ENCODE results near the gene NINJ1. TPM values are rescaled to one million over a fixed set of nuclear protein-coding genes. Genes with fewer than 3 reads are reported as not detected.

NINJ1 gene
- total and polyA plus RNA-seq, 2 donors (not counting 3 experiments of a cell fraction or from before 2014, with no cell fraction given), result 31.5 to 57.7 TPM

GRCh38 chr9:93089024-93089423 is 45.0 kb downstream of the NINJ1 start:
- Histone ChIP-seq H3K36me3 (ENCODE audit: control insufficient read depth in 2 of 2, extremely low read depth in 1 of 2, insufficient read depth in 2 of 2, low read length in 2 of 2) (no peaks in the 10 kb centered on the region), H3K4me2 (ENCODE audit: insufficient read depth, low read length) (no peak overlapping the region), H3K27me3 (ENCODE audit: control insufficient read depth in 2 of 2, insufficient read depth in 2 of 2, low read length in 2 of 2) (no peaks in the 10 kb centered on the region), H3K9me1 (replicated peaks; ENCODE audit: control insufficient read depth, extremely low read depth, insufficient read depth, low read length) (no peaks in the 10 kb centered on the region), H3K27ac (ENCODE audit: insufficient read depth, low read depth, low read length) (no peak overlapping the region), H3K79me2 (ENCODE audit: control insufficient read depth, insufficient read depth, low read length) (no peaks in the 10 kb centered on the region), H2AFZ (ENCODE audit: low read depth, low read length) (no peak overlapping the region), H3K9ac (replicated peaks; ENCODE audit: extremely low read depth, insufficient read depth, low read length) (no peak overlapping the region), H3K4me3 (replicated peaks in 1 of 3; ENCODE audit: insufficient read depth in 1 of 3, low read depth in 1 of 3, low read length in 3 of 3) (no peak overlapping the region), H3K9me3 (replicated peaks; ENCODE audit: control insufficient read depth, insufficient read depth, low read length) (no peaks in the 10 kb centered on the region), H3K4me1 (ENCODE audit: control insufficient read depth, extremely low read depth, insufficient read depth, low read length) (no peaks in the 10 kb centered on the region), H4K20me1 (replicated peaks; ENCODE audit: control insufficient read depth, extremely low read depth, insufficient read depth, low read length) (no peaks in the 10 kb centered on the region)
- dilution Hi-C loops (cut with MboI; ENCODE audit: extremely low pct_ligation_motif_present, low sequenced_read_pairs) (no loop called here), intact Hi-C loops (cut with micrococcal nuclease) (no loop called here)
- no TSS peak for BruUV-seq (replicated peaks)
- ChIA-PET CTCF (no interaction called here), POLR2A (no interaction called here)
- DNase-seq (ENCODE audit: low read depth, low spot score) (no peak), FAIRE-seq (no peak)
- TF ChIP-seq GATA2 (IDR thresholded peaks at IDR 0.05; ENCODE audit: insufficient read depth, insufficient read length, low read depth, low read length), result no peak
- TF ChIP-seq EZH2 (IDR thresholded peaks at IDR 0.05; ENCODE audit: borderline replicate concordance, low read depth, low read length, severe bottlenecking), result no peak
- TF ChIP-seq CTCF (IDR thresholded peaks at IDR 0.05; ENCODE audit: extremely low read depth in 1 of 2, insufficient read depth in 1 of 2, low read depth in 1 of 2, low read length in 2 of 2), result no peak
- no peak for TF ChIP-seq POLR2AphosphoS5 (IDR thresholded peaks at IDR 0.05; ENCODE audit: insufficient read depth, low read depth, low read length)
- TF ChIP-seq POLR2A (IDR thresholded peaks at IDR 0.05; ENCODE audit: low read depth, low read length), result no peak
- no peak for TF ChIP-seq MYC (IDR thresholded peaks at IDR 0.05; ENCODE audit: low read depth, low read length)
- no peak for TF ChIP-seq FOS (IDR thresholded peaks at IDR 0.05; ENCODE audit: borderline replicate concordance, insufficient read depth, low read length)
- TF ChIP-seq JUN (IDR thresholded peaks at IDR 0.05; ENCODE audit: borderline replicate concordance, insufficient read depth, insufficient read length, low read depth), result no peak
